ENCODE data around the gene FCHSD2. TPM values are rescaled to one million over a fixed set of nuclear protein-coding genes. Genes with fewer than 3 reads are reported as not detected.

Gene FCHSD2
- total and polyA plus RNA-seq, 2 of the 8 experiments (the other 6 are each of a cell fraction or from before 2014, with no cell fraction given), result 4.1 to 7.8 TPM

DNA sequence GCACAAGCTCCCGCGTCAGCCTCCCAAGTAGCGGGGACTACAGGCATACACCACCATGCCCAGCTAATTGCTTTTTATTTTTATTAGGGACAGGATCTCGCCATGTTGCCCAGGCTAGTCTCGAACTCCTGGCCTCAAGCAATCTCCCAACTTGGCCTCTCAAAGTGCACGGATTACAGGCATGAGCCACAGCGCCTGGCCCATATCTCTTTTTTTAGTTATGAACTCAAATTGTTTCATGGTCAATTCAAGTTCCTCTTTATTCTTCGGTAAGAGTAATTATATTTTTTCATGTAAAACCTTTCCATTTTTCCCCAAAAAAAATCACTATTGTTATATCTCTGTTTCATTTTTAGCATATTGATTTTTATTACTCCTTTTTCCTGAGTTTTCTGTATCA, 25.5 kb downstream of the FCHSD2 start (continued):
- TF ChIP-seq, protein P1, sequence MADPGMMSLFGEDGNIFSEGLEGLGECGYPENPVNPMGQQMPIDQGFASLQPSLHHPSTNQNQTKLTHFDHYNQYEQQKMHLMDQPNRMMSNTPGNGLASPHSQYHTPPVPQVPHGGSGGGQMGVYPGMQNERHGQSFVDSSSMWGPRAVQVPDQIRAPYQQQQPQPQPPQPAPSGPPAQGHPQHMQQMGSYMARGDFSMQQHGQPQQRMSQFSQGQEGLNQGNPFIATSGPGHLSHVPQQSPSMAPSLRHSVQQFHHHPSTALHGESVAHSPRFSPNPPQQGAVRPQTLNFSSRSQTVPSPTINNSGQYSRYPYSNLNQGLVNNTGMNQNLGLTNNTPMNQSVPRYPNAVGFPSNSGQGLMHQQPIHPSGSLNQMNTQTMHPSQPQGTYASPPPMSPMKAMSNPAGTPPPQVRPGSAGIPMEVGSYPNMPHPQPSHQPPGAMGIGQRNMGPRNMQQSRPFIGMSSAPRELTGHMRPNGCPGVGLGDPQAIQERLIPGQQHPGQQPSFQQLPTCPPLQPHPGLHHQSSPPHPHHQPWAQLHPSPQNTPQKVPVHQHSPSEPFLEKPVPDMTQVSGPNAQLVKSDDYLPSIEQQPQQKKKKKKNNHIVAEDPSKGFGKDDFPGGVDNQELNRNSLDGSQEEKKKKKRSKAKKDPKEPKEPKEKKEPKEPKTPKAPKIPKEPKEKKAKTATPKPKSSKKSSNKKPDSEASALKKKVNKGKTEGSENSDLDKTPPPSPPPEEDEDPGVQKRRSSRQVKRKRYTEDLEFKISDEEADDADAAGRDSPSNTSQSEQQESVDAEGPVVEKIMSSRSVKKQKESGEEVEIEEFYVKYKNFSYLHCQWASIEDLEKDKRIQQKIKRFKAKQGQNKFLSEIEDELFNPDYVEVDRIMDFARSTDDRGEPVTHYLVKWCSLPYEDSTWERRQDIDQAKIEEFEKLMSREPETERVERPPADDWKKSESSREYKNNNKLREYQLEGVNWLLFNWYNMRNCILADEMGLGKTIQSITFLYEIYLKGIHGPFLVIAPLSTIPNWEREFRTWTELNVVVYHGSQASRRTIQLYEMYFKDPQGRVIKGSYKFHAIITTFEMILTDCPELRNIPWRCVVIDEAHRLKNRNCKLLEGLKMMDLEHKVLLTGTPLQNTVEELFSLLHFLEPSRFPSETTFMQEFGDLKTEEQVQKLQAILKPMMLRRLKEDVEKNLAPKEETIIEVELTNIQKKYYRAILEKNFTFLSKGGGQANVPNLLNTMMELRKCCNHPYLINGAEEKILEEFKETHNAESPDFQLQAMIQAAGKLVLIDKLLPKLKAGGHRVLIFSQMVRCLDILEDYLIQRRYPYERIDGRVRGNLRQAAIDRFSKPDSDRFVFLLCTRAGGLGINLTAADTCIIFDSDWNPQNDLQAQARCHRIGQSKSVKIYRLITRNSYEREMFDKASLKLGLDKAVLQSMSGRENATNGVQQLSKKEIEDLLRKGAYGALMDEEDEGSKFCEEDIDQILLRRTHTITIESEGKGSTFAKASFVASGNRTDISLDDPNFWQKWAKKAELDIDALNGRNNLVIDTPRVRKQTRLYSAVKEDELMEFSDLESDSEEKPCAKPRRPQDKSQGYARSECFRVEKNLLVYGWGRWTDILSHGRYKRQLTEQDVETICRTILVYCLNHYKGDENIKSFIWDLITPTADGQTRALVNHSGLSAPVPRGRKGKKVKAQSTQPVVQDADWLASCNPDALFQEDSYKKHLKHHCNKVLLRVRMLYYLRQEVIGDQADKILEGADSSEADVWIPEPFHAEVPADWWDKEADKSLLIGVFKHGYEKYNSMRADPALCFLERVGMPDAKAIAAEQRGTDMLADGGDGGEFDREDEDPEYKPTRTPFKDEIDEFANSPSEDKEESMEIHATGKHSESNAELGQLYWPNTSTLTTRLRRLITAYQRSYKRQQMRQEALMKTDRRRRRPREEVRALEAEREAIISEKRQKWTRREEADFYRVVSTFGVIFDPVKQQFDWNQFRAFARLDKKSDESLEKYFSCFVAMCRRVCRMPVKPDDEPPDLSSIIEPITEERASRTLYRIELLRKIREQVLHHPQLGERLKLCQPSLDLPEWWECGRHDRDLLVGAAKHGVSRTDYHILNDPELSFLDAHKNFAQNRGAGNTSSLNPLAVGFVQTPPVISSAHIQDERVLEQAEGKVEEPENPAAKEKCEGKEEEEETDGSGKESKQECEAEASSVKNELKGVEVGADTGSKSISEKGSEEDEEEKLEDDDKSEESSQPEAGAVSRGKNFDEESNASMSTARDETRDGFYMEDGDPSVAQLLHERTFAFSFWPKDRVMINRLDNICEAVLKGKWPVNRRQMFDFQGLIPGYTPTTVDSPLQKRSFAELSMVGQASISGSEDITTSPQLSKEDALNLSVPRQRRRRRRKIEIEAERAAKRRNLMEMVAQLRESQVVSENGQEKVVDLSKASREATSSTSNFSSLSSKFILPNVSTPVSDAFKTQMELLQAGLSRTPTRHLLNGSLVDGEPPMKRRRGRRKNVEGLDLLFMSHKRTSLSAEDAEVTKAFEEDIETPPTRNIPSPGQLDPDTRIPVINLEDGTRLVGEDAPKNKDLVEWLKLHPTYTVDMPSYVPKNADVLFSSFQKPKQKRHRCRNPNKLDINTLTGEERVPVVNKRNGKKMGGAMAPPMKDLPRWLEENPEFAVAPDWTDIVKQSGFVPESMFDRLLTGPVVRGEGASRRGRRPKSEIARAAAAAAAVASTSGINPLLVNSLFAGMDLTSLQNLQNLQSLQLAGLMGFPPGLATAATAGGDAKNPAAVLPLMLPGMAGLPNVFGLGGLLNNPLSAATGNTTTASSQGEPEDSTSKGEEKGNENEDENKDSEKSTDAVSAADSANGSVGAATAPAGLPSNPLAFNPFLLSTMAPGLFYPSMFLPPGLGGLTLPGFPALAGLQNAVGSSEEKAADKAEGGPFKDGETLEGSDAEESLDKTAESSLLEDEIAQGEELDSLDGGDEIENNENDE (IDR thresholded peaks at IDR 0.05; ENCODE audit: insufficient replicate concordance, low read length), result no peak
- TF ChIP-seq RBBP5 (IDR thresholded peaks at IDR 0.05; ENCODE audit: borderline replicate concordance, low read depth, low read length), result no peak
- TF ChIP-seq JUND (IDR thresholded peaks at IDR 0.05; ENCODE audit: low read length), result no peak
- no peak for TF ChIP-seq EP300 (IDR thresholded peaks at IDR 0.05; ENCODE audit: borderline replicate concordance in 1 of 2, low read depth in 2 of 2, low read length in 2 of 2)
- no peak for TF ChIP-seq RXRA (IDR thresholded peaks at IDR 0.05; ENCODE audit: insufficient read depth, low read depth, low read length)
- TF ChIP-seq ASH2L (IDR thresholded peaks at IDR 0.05; ENCODE audit: low read length), result no peak
